Suprapubic skin (tissue), 4 donors: ENCODE results near the gene MYZAP. TPM values are rescaled to one million over a fixed set of nuclear protein-coding genes. Genes with fewer than 3 reads are reported as not detected.

Experiments
- DNase-seq, 2 donors: peaks; one replicate each; pipeline ENCODE4 v3.0.0-alpha.2; 2019; ENCODE audit warnings: low spot score in 2 of 2
- H3K27ac ChIP-seq: fragments of 200-600 bp; sonication (generic); one replicate; pipeline ENCODE4 v1.5.1; 2019
- H3K27me3 ChIP-seq: fragments of 200-600 bp; sonication (generic); one replicate; pipeline ENCODE4 v1.5.1; 2019
- H3K36me3 ChIP-seq: fragments of 200-600 bp; sonication (generic); one replicate; pipeline ENCODE4 v1.5.1; 2019
- H3K4me1 ChIP-seq: fragments of 200-600 bp; sonication (generic); one replicate; pipeline ENCODE4 v1.5.1; 2019
- H3K4me3 ChIP-seq: fragments of 200-600 bp; sonication (generic); one replicate; pipeline ENCODE4 v1.5.1; 2019; ENCODE audit warnings: mild to moderate bottlenecking
- H3K9me3 ChIP-seq: fragments of 200-600 bp; sonication (generic); one replicate; pipeline ENCODE4 v1.5.1; 2019
- EP300 ChIP-seq: sonication (generic); formaldehyde crosslinking; IDR thresholded peaks from one replicate; pipeline ENCODE4 v1.6.1; 2017; ENCODE audit warnings: antibody characterized with exemption
- POLR2A ChIP-seq, 2 donors: fragments of 450-650 bp; IDR thresholded peaks; one replicate each; pipeline ENCODE4 v1.6.1; 2017; ENCODE audit warnings: antibody characterized with exemption in 2 of 2, mild to moderate bottlenecking in 2 of 2, moderate library complexity in 2 of 2
- POLR2AphosphoS5 ChIP-seq, 3 donors: sonication (generic); formaldehyde crosslinking; IDR thresholded peaks; one replicate each; pipeline ENCODE4 v1.6.1; 2017; ENCODE audit warnings: antibody characterized with exemption in 3 of 3
- WGBS: methylation state at CpG from one replicate; pipeline ENCODE4 v1.1.5; 2018; 5-methylcytosine and 5-hydroxymethylcytosine counted together
- total RNA-seq, 4 donors: library from RNA; depleted of rRNA; stranded (reverse); fragments of >200 nt; gene quantifications; one replicate each; pipeline ENCODE4 v1.1.0, GENCODE V29; 2016
- TF ChIP-seq, protein P1 (sequence below), 2 donors: fragments of 200-600 bp in 1 of 2; fragments of 450-650 bp in 1 of 2; sonication (generic) in 1 of 2; IDR thresholded peaks; one replicate each; pipeline ENCODE4 v1.5.1; 2016 to 2019; ENCODE audit warnings: antibody characterized with exemption in 2 of 2, mild to moderate bottlenecking in 1 of 2, moderate library complexity in 1 of 2

MYZAP gene
- total RNA-seq, 4 donors from 2014 or later, result 8.6 to 14.9 (median 11.6) TPM

- Histone ChIP-seq H3K27me3 (no peaks in the 10 kb centered on the region), H3K4me1 (peaks cover 5% of the 10 kb centered on the region), H3K36me3 (no peaks in the 10 kb centered on the region), H3K27ac (no peak overlapping the region), H3K9me3 (no peaks in the 10 kb centered on the region), H3K4me3 (no peak overlapping the region)
- 86% methylated on average over 2 of the region's 2 CpGs for WGBS
- TF ChIP-seq EP300 (no peak), POLR2AphosphoS5 (IDR thresholded peaks at IDR 0.05) (no peak), POLR2A (IDR thresholded peaks at IDR 0.05) (no peak)
- TF ChIP-seq, protein P1, sequence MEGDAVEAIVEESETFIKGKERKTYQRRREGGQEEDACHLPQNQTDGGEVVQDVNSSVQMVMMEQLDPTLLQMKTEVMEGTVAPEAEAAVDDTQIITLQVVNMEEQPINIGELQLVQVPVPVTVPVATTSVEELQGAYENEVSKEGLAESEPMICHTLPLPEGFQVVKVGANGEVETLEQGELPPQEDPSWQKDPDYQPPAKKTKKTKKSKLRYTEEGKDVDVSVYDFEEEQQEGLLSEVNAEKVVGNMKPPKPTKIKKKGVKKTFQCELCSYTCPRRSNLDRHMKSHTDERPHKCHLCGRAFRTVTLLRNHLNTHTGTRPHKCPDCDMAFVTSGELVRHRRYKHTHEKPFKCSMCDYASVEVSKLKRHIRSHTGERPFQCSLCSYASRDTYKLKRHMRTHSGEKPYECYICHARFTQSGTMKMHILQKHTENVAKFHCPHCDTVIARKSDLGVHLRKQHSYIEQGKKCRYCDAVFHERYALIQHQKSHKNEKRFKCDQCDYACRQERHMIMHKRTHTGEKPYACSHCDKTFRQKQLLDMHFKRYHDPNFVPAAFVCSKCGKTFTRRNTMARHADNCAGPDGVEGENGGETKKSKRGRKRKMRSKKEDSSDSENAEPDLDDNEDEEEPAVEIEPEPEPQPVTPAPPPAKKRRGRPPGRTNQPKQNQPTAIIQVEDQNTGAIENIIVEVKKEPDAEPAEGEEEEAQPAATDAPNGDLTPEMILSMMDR (IDR thresholded peaks at IDR 0.05), result no peak
- DNase-seq, result no peak
Measured at GRCh38 chr15:57568299-57568698, 23.4 kb upstream of the MYZAP start.

- WGBS, result 85% methylated on average over 2 of the region's 2 CpGs
- Histone ChIP-seq H3K36me3 (no peaks in the 10 kb centered on the region), H3K9me3 (no peaks in the 10 kb centered on the region), H3K4me3 (no peak overlapping the region), H3K27me3 (no peaks in the 10 kb centered on the region), H3K4me1 (peaks cover 5% of the 10 kb centered on the region), H3K27ac (no peak overlapping the region)
- no peak for DNase-seq
- TF ChIP-seq POLR2AphosphoS5 (IDR thresholded peaks at IDR 0.05) (no peak), EP300 (no peak), POLR2A (IDR thresholded peaks at IDR 0.05) (no peak)
- TF ChIP-seq, protein P1 (IDR thresholded peaks at IDR 0.05), result no peak
Measured at GRCh38 chr15:57570340-57570739, 21.4 kb upstream of the MYZAP start.

- DNase-seq, result no peak
- no peak overlapping the region for H3K4me3 ChIP-seq
- no peaks in the 10 kb centered on the region for H3K27me3 ChIP-seq
- no peaks in the 10 kb centered on the region for H3K9me3 ChIP-seq
- no peak overlapping the region for H3K27ac ChIP-seq
- H3K36me3 ChIP-seq, result no peaks in the 10 kb centered on the region
- H3K4me1 ChIP-seq, result peaks cover 5% of the 10 kb centered on the region
- TF ChIP-seq, protein P1 (IDR thresholded peaks at IDR 0.05), result no peak
- no peak for TF ChIP-seq EP300
- no peak for TF ChIP-seq POLR2A (IDR thresholded peaks at IDR 0.05)
- no peak for TF ChIP-seq POLR2AphosphoS5 (IDR thresholded peaks at IDR 0.05)
- 51% methylated on average over 3 of the region's 3 CpGs for WGBS
Measured at GRCh38 chr15:57570994-57571393, 20.7 kb upstream of the MYZAP start.

DNA sequence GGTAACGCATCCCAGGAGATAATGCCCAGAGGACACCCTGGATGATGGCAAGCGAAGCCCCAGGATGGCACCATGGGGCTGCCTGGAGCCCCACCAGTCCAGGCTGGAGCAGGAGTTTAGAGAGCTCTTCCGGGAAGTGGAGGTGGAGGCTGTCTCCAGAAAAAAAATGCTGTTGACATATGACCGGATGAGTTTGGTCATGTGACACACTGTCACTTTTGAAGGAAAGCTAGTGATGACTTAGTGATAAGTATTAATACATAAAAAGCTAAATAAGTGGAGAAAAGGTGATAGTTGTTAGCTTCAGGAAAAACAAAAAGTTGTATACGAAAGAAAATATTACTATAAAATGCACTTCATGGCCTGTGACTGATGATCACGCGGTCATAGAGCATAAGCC is 20.0 kb upstream of the MYZAP start:
- Histone ChIP-seq H3K36me3 (no peaks in the 10 kb centered on the region), H3K4me3 (no peak overlapping the region), H3K27me3 (no peaks in the 10 kb centered on the region), H3K27ac (no peak overlapping the region), H3K4me1 (peaks cover 4% of the 10 kb centered on the region), H3K9me3 (no peaks in the 10 kb centered on the region)
- DNase-seq, result no peak
- TF ChIP-seq POLR2A (IDR thresholded peaks at IDR 0.05) (no peak), POLR2AphosphoS5 (IDR thresholded peaks at IDR 0.05) (no peak), EP300 (no peak)
- TF ChIP-seq, protein P1 (IDR thresholded peaks at IDR 0.05), result no peak
- WGBS, result 86% methylated on average over 7 of the region's 7 CpGs

DNA sequence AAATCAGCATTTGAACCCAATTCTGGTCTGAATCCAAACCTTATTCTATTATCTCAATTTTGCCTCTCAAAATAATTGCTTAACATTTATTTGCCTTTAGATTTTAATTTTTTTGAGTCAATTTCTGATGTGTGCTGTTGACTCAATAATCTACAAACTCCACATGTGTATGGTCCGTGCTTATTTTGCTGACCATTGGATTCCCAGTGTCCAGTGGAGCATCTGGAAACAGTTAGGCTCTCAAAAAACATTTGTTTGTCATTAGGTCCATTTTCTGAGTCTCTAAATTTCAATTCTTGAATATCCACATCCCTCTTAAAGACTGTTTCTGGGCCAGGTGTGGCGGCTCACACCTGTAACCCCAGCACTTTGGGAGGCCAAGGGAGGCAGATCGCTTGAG is 19.2 kb upstream of the MYZAP start:
- Histone ChIP-seq H3K4me1 (no peaks in the 10 kb centered on the region), H3K9me3 (no peaks in the 10 kb centered on the region), H3K27ac (no peak overlapping the region), H3K36me3 (no peaks in the 10 kb centered on the region), H3K27me3 (no peaks in the 10 kb centered on the region), H3K4me3 (no peak overlapping the region)
- DNase-seq, result no peak
- TF ChIP-seq, protein P1 (IDR thresholded peaks at IDR 0.05), result no peak
- TF ChIP-seq POLR2AphosphoS5 (IDR thresholded peaks at IDR 0.05) (no peak), EP300 (no peak), POLR2A (IDR thresholded peaks at IDR 0.05) (no peak)
- 62% methylated on average over 3 of the region's 3 CpGs for WGBS
